ENCODE measurements around the gene BTBD16. TPM values are rescaled to one million over a fixed set of nuclear protein-coding genes. Genes with fewer than 3 reads are reported as not detected.

Gene BTBD16
- total RNA-seq, 1 experiment from 2014 or later = not detected

- H3K18ac ChIP-seq (ENCODE audit: insufficient read length, low read depth, low read length) = no peak overlapping the region
- H3K27ac ChIP-seq (ENCODE audit: insufficient read length, low read depth, low read length) = no peak overlapping the region
- no peaks in the 10 kb centered on the region for H3K9me3 ChIP-seq (ENCODE audit: control insufficient read depth, low read depth, low read length)
- Mint-ChIP-seq H3K9me3 (no peaks in the 10 kb centered on the region), H3K27me3 (ENCODE audit: low read depth) (no peaks in the 10 kb centered on the region), H3K4me3 (no peak overlapping the region), H3K27ac (no peak overlapping the region), H3K4me1 (peaks cover 14 to 15% of the 10 kb centered on the region in 2 experiments), H3K36me3 (ENCODE audit: insufficient read depth in 1 of 3, low read depth in 3 of 3) (no peaks in the 10 kb centered on the region)
- H3K23ac ChIP-seq (ENCODE audit: insufficient read length, low read depth, low read length) = no peak overlapping the region
- H2AFZ ChIP-seq (ENCODE audit: low read length) = no peak overlapping the region
- no peaks in the 10 kb centered on the region for H3K23me2 ChIP-seq (ENCODE audit: insufficient read length, low read depth, low read length, poor library complexity, severe bottlenecking)
- no peaks in the 10 kb centered on the region for H3K79me2 ChIP-seq (ENCODE audit: insufficient read depth, low read length)
- no peak overlapping the region for H2BK5ac ChIP-seq (ENCODE audit: insufficient read length, low read length)
- no peaks in the 10 kb centered on the region for H4K20me1 ChIP-seq (ENCODE audit: control insufficient read depth, insufficient read depth, insufficient read length)
- no peak overlapping the region for H2AK5ac ChIP-seq (ENCODE audit: insufficient read length, low read length)
- no peak overlapping the region for H3K4ac ChIP-seq (ENCODE audit: low read depth, low read length)
- H3T11ph ChIP-seq (ENCODE audit: low read length) = no peak overlapping the region
- H3K79me1 ChIP-seq (ENCODE audit: insufficient read depth, low read depth, low read length, poor library complexity, severe bottlenecking) = no peaks in the 10 kb centered on the region
- H3K4me2 ChIP-seq (ENCODE audit: insufficient read depth, insufficient read length, low read length) = no peak overlapping the region
- H2BK120ac ChIP-seq (ENCODE audit: low read depth, low read length, poor library complexity, severe bottlenecking) = no peak overlapping the region
- H3K4me1 ChIP-seq (ENCODE audit: insufficient read depth, low read length) = no peaks in the 10 kb centered on the region; the same call in 1 of the 2 replicates
- H2BK15ac ChIP-seq (ENCODE audit: low read depth, low read length) = no peak overlapping the region
- no peaks in the 10 kb centered on the region for H3K27me3 ChIP-seq (ENCODE audit: insufficient read depth, low read length)
- no peak overlapping the region for H4K8ac ChIP-seq (replicated peaks; ENCODE audit: insufficient read length, low read depth, low read length)
- H4K91ac ChIP-seq (ENCODE audit: insufficient read length, low read depth, low read length) = no peak overlapping the region
- TF ChIP-seq CTCF (conservative IDR thresholded peaks at IDR 0.05) = no peak
- DNase-seq = no peak
- H3K9ac ChIP-seq (ENCODE audit: extremely low read depth, insufficient read length, low read length) = no peak overlapping the region
- no peak overlapping the region for H3K56ac ChIP-seq (ENCODE audit: insufficient read length, low read depth, low read length)
- H2BK20ac ChIP-seq (ENCODE audit: low read depth, low read length, poor library complexity, severe bottlenecking) = no peak overlapping the region
- no peak overlapping the region for H2BK12ac ChIP-seq (ENCODE audit: insufficient read length, low read depth, low read length)
- WGBS (ENCODE audit: extremely low coverage, insufficient read length, low lambda C conversion rate) = no CpG with 5 or more reads among the region's 5 CpGs
- no peak overlapping the region for H3K14ac ChIP-seq (ENCODE audit: insufficient read depth, low read length)
- H4K5ac ChIP-seq (ENCODE audit: insufficient read length, low read depth, low read length) = no peak overlapping the region
Observed at GRCh38 chr10:122311051-122311410, 39.9 kb downstream of the BTBD16 start.
